ENCODE results near the gene PDE8A. TPM values are rescaled to one million over a fixed set of nuclear protein-coding genes. Genes with fewer than 3 reads are reported as not detected.

The PDE8A gene
- total RNA-seq, 2 experiments from 2014 or later, result 28.3 to 32.3 TPM

DNA sequence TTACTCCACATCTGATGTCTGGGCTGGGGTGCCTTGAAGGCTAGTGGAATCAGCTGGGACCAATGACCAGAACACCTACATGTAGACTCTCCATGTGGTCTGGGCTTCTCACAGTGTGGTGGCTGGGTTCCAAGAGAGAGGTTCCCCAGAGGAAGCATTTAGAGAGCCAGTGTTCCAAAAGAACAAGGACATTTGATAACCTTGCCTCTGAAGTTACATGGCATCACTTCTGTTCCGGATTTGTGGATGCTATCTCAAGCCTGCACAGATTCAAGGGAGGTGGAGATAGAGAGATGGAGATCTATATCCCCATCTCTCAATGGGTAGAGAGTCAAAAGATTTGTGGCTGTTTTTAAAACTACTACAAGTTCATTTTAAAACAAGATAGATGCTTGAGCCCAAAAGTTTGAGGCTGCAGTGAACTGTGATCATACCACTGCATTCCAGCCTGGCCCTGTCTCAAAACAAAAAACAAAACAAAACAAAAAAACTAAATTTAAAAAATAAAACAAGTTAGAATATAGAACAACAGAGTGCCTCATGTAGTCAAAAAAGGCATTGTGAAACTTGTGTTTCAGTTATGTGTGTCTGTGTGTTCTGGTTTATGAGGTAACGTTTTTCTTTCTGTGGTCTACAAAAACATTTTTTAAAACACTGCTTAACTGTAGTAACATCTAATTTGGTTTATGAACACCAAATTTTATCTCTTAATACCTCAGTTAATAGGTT, 44.8 kb downstream of the PDE8A start:
- intact Hi-C loops (cut with micrococcal nuclease; ENCODE audit: unreplicated experiment), result no loop called here
- Histone ChIP-seq H3K4me1 (ENCODE audit: insufficient read depth, low read length, poor library complexity, severe bottlenecking) (no peaks in the 10 kb centered on the region), H3K4me2 (ENCODE audit: low read length) (no peak overlapping the region), H3K9me3 (ENCODE audit: low read length) (no peaks in the 10 kb centered on the region), H2AFZ (ENCODE audit: low read length) (no peak overlapping the region), H3K36me3 (ENCODE audit: insufficient read depth, low read length) (no peaks in the 10 kb centered on the region), H3K27ac (ENCODE audit: low read depth, low read length, poor library complexity, severe bottlenecking) (no peak overlapping the region), H3K9me2 (ENCODE audit: insufficient read depth, low read length) (no peaks in the 10 kb centered on the region), H3K4me3 (ENCODE audit: low read depth, low read length, poor library complexity, severe bottlenecking) (no peak overlapping the region), H4K20me1 (ENCODE audit: insufficient read depth, low read length) (no peaks in the 10 kb centered on the region), H3K79me2 (ENCODE audit: insufficient read depth, low read depth, low read length) (no peaks in the 10 kb centered on the region)
- CTCF ChIA-PET (ENCODE audit: unreplicated experiment), result no interaction called here
- TF ChIP-seq EZH2phosphoT487 (IDR thresholded peaks at IDR 0.05; ENCODE audit: borderline replicate concordance, low read depth, low read length), result no peak
- TF ChIP-seq, protein P1, sequence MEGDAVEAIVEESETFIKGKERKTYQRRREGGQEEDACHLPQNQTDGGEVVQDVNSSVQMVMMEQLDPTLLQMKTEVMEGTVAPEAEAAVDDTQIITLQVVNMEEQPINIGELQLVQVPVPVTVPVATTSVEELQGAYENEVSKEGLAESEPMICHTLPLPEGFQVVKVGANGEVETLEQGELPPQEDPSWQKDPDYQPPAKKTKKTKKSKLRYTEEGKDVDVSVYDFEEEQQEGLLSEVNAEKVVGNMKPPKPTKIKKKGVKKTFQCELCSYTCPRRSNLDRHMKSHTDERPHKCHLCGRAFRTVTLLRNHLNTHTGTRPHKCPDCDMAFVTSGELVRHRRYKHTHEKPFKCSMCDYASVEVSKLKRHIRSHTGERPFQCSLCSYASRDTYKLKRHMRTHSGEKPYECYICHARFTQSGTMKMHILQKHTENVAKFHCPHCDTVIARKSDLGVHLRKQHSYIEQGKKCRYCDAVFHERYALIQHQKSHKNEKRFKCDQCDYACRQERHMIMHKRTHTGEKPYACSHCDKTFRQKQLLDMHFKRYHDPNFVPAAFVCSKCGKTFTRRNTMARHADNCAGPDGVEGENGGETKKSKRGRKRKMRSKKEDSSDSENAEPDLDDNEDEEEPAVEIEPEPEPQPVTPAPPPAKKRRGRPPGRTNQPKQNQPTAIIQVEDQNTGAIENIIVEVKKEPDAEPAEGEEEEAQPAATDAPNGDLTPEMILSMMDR (conservative IDR thresholded peaks at IDR 0.05; ENCODE audit: low read length), result no peak
- DNase-seq (ENCODE audit: low spot score), result no peak
- POLR2A ChIA-PET, result no interaction called here
- no TSS peak for BruUV-seq (replicated peaks)

DNA sequence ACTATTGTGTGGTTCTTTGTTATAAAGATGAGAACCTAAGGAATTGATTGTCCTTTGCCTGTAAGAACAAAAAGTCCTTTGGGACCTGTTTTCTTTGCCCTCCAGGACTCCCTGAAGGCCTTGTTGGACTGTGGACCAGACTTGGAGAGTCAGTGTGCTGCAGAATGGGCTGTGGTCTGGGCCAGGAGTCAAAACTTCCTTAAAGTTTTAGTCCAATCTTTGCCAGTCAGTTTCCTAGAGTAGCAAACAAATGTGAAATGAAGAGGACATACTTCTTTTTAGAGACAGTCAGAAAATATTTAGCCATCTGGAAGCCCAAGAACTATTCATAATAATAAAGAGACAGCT, 45.4 kb downstream of the PDE8A start:
- Histone ChIP-seq H4K20me1 (ENCODE audit: insufficient read depth, low read length) (no peaks in the 10 kb centered on the region), H2AFZ (ENCODE audit: low read length) (no peak overlapping the region), H3K27ac (ENCODE audit: low read depth, low read length, poor library complexity, severe bottlenecking) (no peak overlapping the region), H3K4me2 (ENCODE audit: low read length) (no peak overlapping the region), H3K36me3 (ENCODE audit: insufficient read depth, low read length) (no peaks in the 10 kb centered on the region), H3K4me3 (ENCODE audit: low read depth, low read length, poor library complexity, severe bottlenecking) (no peak overlapping the region), H3K9me3 (ENCODE audit: low read length) (no peaks in the 10 kb centered on the region), H3K79me2 (ENCODE audit: insufficient read depth, low read depth, low read length) (no peaks in the 10 kb centered on the region), H3K9me2 (ENCODE audit: insufficient read depth, low read length) (no peaks in the 10 kb centered on the region), H3K4me1 (ENCODE audit: insufficient read depth, low read length, poor library complexity, severe bottlenecking) (no peaks in the 10 kb centered on the region)
- ChIA-PET CTCF (ENCODE audit: unreplicated experiment) (no interaction called here), POLR2A (no interaction called here)
- TF ChIP-seq, protein P1 (conservative IDR thresholded peaks at IDR 0.05; ENCODE audit: low read length), result no peak
- TF ChIP-seq EZH2phosphoT487 (IDR thresholded peaks at IDR 0.05; ENCODE audit: borderline replicate concordance, low read depth, low read length), result no peak
- BruUV-seq (replicated peaks), result no TSS peak
- DNase-seq (ENCODE audit: low spot score), result no peak
- intact Hi-C loops (cut with micrococcal nuclease; ENCODE audit: unreplicated experiment), result no loop called here

DNA sequence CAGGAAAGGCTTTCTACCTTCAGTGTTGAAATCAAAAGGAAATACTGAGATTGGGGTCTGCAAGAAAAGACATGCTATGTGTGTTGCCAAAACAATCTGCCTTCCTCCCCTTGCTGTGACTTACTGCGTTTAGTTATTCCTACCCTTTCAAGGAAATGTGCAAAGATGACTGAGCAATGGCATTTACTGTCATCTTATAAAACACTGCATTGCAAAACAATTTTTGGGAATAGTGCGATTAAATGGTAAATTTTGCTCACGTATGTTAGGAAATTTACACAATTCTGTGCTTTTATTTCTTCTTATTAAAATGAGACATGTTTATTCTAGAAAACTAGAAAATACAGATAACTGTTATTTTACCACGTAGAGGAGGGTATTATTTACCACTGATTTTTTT, 45.8 kb downstream of the PDE8A start:
- no peak overlapping the region for H3K4me3 ChIP-seq (ENCODE audit: low read depth, low read length, poor library complexity, severe bottlenecking)
- ChIA-PET CTCF (ENCODE audit: unreplicated experiment) (no interaction called here), POLR2A (no interaction called here)
- no peak overlapping the region for H3K4me2 ChIP-seq (ENCODE audit: low read length)
- no peaks in the 10 kb centered on the region for H3K4me1 ChIP-seq (ENCODE audit: insufficient read depth, low read length, poor library complexity, severe bottlenecking)
- H3K9me3 ChIP-seq (ENCODE audit: low read length), result no peaks in the 10 kb centered on the region
- BruUV-seq (replicated peaks), result no TSS peak
- H3K79me2 ChIP-seq (ENCODE audit: insufficient read depth, low read depth, low read length), result no peaks in the 10 kb centered on the region
- no peaks in the 10 kb centered on the region for H4K20me1 ChIP-seq (ENCODE audit: insufficient read depth, low read length)
- H3K9me2 ChIP-seq (ENCODE audit: insufficient read depth, low read length), result no peaks in the 10 kb centered on the region
- no peak overlapping the region for H3K27ac ChIP-seq (ENCODE audit: low read depth, low read length, poor library complexity, severe bottlenecking)
- TF ChIP-seq, protein P1 (conservative IDR thresholded peaks at IDR 0.05; ENCODE audit: low read length), result no peak
- TF ChIP-seq EZH2phosphoT487 (IDR thresholded peaks at IDR 0.05; ENCODE audit: borderline replicate concordance, low read depth, low read length), result no peak
- H2AFZ ChIP-seq (ENCODE audit: low read length), result no peak overlapping the region
- intact Hi-C loops (cut with micrococcal nuclease; ENCODE audit: unreplicated experiment), result no loop called here
- no peak for DNase-seq (ENCODE audit: low spot score)
- H3K36me3 ChIP-seq (ENCODE audit: insufficient read depth, low read length), result no peaks in the 10 kb centered on the region
